Endothelial cell of umbilical vein (primary cell): ENCODE data around the gene CSF3. TPM values are rescaled to one million over a fixed set of nuclear protein-coding genes. Genes with fewer than 3 reads are reported as not detected.

ENCODE experiments used
- BruUV-seq: library from RNA; stranded (reverse); fragments of 400-500 nt; replicated peaks from 2 replicates; lab custom pipeline; 2021; lab: Mats Ljungman, UMichigan
- CTCF ChIA-PET: fragments of 300-600, 350-600 bp; sonication (Branson Sonifier 250); formaldehyde crosslinking; loops from one replicate; lab custom pipeline; 2021; ENCODE audit warnings: antibody characterized with exemption, inconsistent platforms; lab: Charles Lee
- POLR2A ChIA-PET: fragments of 300-600, 350-600 bp; sonication (Branson Sonifier 250); formaldehyde crosslinking; loops from one replicate; lab custom pipeline; 2021; ENCODE audit warnings: antibody characterized with exemption, inconsistent platforms; lab: Charles Lee
- DNase-seq: peaks from one replicate; pipeline ENCODE4 v3.0.0-alpha.2; 2011; ENCODE audit warnings: low read depth, low spot score
- FAIRE-seq: peaks from 2 replicates; lab custom pipeline; 2011; peaks lifted over from hg19 to GRCh38; lab: Jason Lieb, UNC
- H2AFZ ChIP-seq: 2 replicates; pipeline ENCODE4 v1.6.0; 2012; ENCODE audit warnings: low read depth, low read length, control low read depth, inconsistent platforms
- H3K27ac ChIP-seq: 2 replicates; pipeline ENCODE4 v1.5.1; 2011; ENCODE audit warnings: low read depth, mild to moderate bottlenecking, control low read depth, low read length, moderate library complexity; ENCODE audit not compliant: insufficient read depth
- H3K27me3 ChIP-seq, 2 experiments: 2 replicates each; pipeline versions ENCODE4 v1.6.0 to v1.6.1; 2011; ENCODE audit warnings: low read length in 2 of 2, mixed read lengths in 1 of 2; ENCODE audit not compliant: control insufficient read depth in 2 of 2, insufficient read depth in 2 of 2
- H3K36me3 ChIP-seq, 2 experiments: 2 replicates in 1 of 2; 3 replicates in 1 of 2; pipeline ENCODE4 v1.5.1; 2011; ENCODE audit warnings: low read length in 2 of 2, mild to moderate bottlenecking in 1 of 2, moderate library complexity in 1 of 2; ENCODE audit not compliant: control insufficient read depth in 2 of 2, insufficient read depth in 2 of 2; ENCODE audit errors: extremely low read depth in 1 of 2
- H3K4me1 ChIP-seq: 3 replicates; pipeline ENCODE4 v1.5.1; 2011; ENCODE audit warnings: mild to moderate bottlenecking, low read length; ENCODE audit not compliant: control insufficient read depth, insufficient read depth; ENCODE audit errors: extremely low read depth
- H3K4me2 ChIP-seq: 2 replicates; pipeline ENCODE4 v1.6.1; 2011; ENCODE audit warnings: low read length, control low read depth, mixed read lengths; ENCODE audit not compliant: insufficient read depth
- H3K4me3 ChIP-seq, 3 experiments: fragments of 200-600 bp in 1 of 3; sonication (generic), shearing (Covaris generic) in 1 of 3; replicated peaks in 1 of 3; 2 replicates each; pipeline ENCODE4 v1.5.1; 2011 to 2016; ENCODE audit warnings: control low read depth in 3 of 3, low read length in 3 of 3, mild to moderate bottlenecking in 2 of 3, inconsistent platforms in 1 of 3, low read depth in 1 of 3, moderate library complexity in 1 of 3; ENCODE audit not compliant: insufficient read depth in 1 of 3
- H3K79me2 ChIP-seq: 2 replicates; pipeline ENCODE4 v1.6.0; 2012; ENCODE audit warnings: low read length, inconsistent platforms; ENCODE audit not compliant: control insufficient read depth, insufficient read depth
- H3K9ac ChIP-seq: replicated peaks from 2 replicates; pipeline ENCODE3; 2011; ENCODE audit warnings: low read length, control low read depth; ENCODE audit not compliant: insufficient read depth; ENCODE audit errors: extremely low read depth
- H3K9me1 ChIP-seq: replicated peaks from 3 replicates; pipeline ENCODE4 v1.6.0; 2011; ENCODE audit warnings: mild to moderate bottlenecking, low read length; ENCODE audit not compliant: control insufficient read depth, insufficient read depth; ENCODE audit errors: extremely low read depth
- H3K9me3 ChIP-seq: replicated peaks from 2 replicates; pipeline ENCODE4 v1.5.1; 2012; ENCODE audit warnings: low read length, inconsistent platforms; ENCODE audit not compliant: control insufficient read depth, insufficient read depth
- H4K20me1 ChIP-seq: replicated peaks from 2 replicates; pipeline ENCODE3; 2011; ENCODE audit warnings: mild to moderate bottlenecking, low read length; ENCODE audit not compliant: control insufficient read depth, insufficient read depth; ENCODE audit errors: extremely low read depth
- MYC ChIP-seq: IDR thresholded peaks from one replicate; pipeline ENCODE4 v1.6.1; 2011; ENCODE audit warnings: mild to moderate bottlenecking, low read depth, low read length
- POLR2A ChIP-seq: IDR thresholded peaks from 2 replicates; pipeline ENCODE4 v1.6.1; 2012; ENCODE audit warnings: low read depth, mild to moderate bottlenecking, control low read depth, low read length
- POLR2AphosphoS5 ChIP-seq: IDR thresholded peaks from 2 replicates; pipeline ENCODE4 v1.6.1; 2012; ENCODE audit warnings: low read depth, mild to moderate bottlenecking, control low read depth, low read length, moderate library complexity; ENCODE audit not compliant: insufficient read depth
- dilution Hi-C: fragments of 300-500 bp; cut with MboI; formaldehyde crosslinking; loops from one replicate; pipeline ENCODE4 v1.15.0; 2019; ENCODE audit warnings: low sequenced_read_pairs; ENCODE audit not compliant: extremely low pct_ligation_motif_present
- intact Hi-C: fragments of 100-400 bp; cut with micrococcal nuclease; formaldehyde crosslinking; loops from one replicate; pipeline ENCODE4 v1.10.0; 2022
- polyA plus RNA-seq, 4 experiments: library from polyadenylated mRNA; depleted of rRNA in 3 of 4; stranded (reverse) in 3 of 4; unstranded in 1 of 4; fragments of >200 nt; gene quantifications; 2 replicates each; pipeline versions ENCODE4 v1.2.1 to v1.2.3, GENCODE V29; 2011 to 2012; ENCODE audit warnings: missing spikeins in 1 of 4
- total RNA-seq: library from RNA; stranded (reverse); gene quantifications from 2 replicates; pipeline ENCODE4 v1.2.3, GENCODE V29; 2021
- TF ChIP-seq, protein P1 (sequence below), 2 donors: IDR thresholded peaks; 1 replicate in 1 of 2; 2 replicates in 1 of 2; pipeline ENCODE4 v1.5.1; 2011; ENCODE audit warnings: low read length in 2 of 2, mild to moderate bottlenecking in 2 of 2, moderate library complexity in 2 of 2, control low read depth in 1 of 2, inconsistent platforms in 1 of 2, low read depth in 1 of 2; ENCODE audit not compliant: insufficient read depth in 1 of 2; ENCODE audit errors: extremely low read depth in 1 of 2

The CSF3 gene
- total and polyA plus RNA-seq, 2 donors (not counting 3 experiments of a cell fraction or from before 2014, with no cell fraction given) = 1.0 to 2.9 TPM

- TF ChIP-seq POLR2A (peak; percentile 28), MYC (no peak), POLR2AphosphoS5 (no peak)
- TF ChIP-seq, protein P1, sequence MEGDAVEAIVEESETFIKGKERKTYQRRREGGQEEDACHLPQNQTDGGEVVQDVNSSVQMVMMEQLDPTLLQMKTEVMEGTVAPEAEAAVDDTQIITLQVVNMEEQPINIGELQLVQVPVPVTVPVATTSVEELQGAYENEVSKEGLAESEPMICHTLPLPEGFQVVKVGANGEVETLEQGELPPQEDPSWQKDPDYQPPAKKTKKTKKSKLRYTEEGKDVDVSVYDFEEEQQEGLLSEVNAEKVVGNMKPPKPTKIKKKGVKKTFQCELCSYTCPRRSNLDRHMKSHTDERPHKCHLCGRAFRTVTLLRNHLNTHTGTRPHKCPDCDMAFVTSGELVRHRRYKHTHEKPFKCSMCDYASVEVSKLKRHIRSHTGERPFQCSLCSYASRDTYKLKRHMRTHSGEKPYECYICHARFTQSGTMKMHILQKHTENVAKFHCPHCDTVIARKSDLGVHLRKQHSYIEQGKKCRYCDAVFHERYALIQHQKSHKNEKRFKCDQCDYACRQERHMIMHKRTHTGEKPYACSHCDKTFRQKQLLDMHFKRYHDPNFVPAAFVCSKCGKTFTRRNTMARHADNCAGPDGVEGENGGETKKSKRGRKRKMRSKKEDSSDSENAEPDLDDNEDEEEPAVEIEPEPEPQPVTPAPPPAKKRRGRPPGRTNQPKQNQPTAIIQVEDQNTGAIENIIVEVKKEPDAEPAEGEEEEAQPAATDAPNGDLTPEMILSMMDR (IDR thresholded peaks at IDR 0.05; ENCODE audit: extremely low read depth in 1 of 2, insufficient read depth in 1 of 2, low read depth in 1 of 2, low read length in 2 of 2) = peak; percentile 74 to 85
- intact Hi-C loops = loop anchor here (1.0 kb wide), 3 partner anchors 47 to 129 kb away; no protein-coding TSS in a partner anchor
- BruUV-seq = no TSS peak
- Histone ChIP-seq H3K36me3 (peaks cover 2 to 6% of the 10 kb centered on the region in 2 experiments), H4K20me1 (no peaks in the 10 kb centered on the region), H3K27ac (peak overlapping the region; percentile 27), H3K4me1 (peaks cover 5% of the 10 kb centered on the region), H3K9ac (peak overlapping the region; percentile 5), H3K4me2 (no peak overlapping the region), H3K9me1 (no peaks in the 10 kb centered on the region), H3K79me2 (no peaks in the 10 kb centered on the region), H2AFZ (no peak overlapping the region), H3K27me3 (no peaks in the 10 kb centered on the region), H3K4me3 (no peak overlapping the region), H3K9me3 (no peaks in the 10 kb centered on the region)
- ChIA-PET CTCF (interaction anchor here (0.6 to 6.0 kb wide), 28 partner anchors 11 to 170 kb away, joined by 3 to 43 read pairs (median 4); partner anchors contain the start of genes CSF3, MED24, MSL1 and THRA), POLR2A (interaction anchor here (0.7 to 1.2 kb wide), 3 partner anchors 15 to 61 kb away, joined by 3 to 4 read pairs (median 3); partner anchors contain the start of gene MED24)
- peak; percentile 84 for DNase-seq
- dilution Hi-C loops = no loop called here
- peak; percentile 55 for FAIRE-seq
Measured at GRCh38 chr17:40038882-40039513, 23.8 kb downstream of the CSF3 start.
